Measurements from ENCODE around the gene BTBD19.
A peak's percentile ranks its signal among the peaks of the same experiment; 100 is the strongest.
"Not testable (repeated sequence)": the region's sequence is repeated elsewhere in the genome, so short reads cannot be mapped to it uniquely, and the experiment has no call there.

The BTBD19 gene

DNA sequence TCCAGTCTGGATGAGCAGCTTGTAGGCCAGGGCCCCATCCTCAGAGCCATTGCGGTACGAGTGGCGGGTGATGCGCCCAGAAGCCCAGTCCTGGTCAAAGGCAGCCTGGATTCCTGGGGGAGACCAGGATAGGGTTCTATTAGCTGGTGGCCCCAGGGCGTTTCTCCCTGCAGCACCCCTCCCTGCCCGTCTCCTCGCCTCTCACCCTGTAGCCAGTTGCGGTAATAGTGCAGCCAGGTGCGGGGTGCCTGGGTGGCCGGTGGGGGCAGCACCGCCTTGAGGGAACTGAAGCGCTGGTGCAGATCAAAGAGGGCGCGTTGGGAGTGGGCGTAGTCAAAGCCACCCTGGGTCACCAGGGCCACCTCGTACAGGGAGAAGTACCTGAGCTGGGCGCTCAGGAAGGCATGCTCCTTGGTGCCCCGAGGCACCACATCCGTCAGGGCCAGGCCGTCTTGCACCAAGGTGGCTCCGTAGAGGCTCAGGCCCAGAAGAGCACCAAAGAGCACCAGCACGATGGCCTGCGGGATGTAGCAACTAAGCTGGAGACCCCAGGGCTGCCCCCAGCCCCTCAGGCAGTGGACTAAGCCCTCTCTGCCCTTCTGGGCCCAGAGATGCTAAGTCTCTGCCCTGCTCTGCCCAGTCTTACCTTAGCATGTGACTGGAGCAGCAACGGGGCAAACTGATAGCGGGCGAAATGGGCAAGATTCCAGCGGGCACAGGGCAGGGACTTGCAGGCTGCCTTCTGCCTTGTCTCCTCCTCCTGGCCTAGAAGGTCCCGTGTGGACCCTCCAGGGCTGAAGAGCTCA is 19.1 kb downstream of the BTBD19 start:
- DNase-seq (ENCODE audit: low read depth in 1 of 2, low spot score in 1 of 2): no peak

DNA sequence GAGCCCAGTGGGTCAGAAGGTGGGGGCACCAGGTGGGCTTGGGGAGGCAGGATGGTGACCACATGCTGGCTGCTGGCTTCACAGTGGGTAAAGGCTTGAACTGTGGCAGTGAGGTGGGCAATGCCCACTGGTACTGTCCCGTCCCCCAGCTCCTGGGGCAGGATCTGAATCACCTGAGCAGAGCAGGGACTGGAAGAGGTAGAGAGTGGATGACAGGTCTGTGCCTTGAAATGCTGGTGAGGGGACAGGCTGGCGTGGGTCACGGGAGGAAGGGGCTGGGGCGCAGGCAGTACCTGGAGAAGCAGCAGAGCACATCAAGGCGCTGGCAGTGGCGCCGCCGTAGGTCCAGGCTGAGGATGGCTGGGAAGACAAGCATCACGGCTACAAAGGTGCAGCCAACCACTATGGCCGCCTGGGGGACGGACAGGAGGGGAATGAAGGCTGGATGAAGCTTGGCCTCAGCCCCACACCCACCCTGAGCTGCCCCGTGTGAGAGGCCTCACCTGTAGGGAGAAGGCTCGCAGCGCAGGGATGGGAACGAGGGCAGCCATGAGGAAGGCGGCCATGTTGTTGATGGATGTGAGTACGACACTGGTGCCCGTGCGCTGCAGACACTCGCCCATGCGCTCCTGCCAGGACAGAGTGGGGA is 19.8 kb downstream of the BTBD19 start:
- no peak for DNase-seq (ENCODE audit: low read depth in 1 of 2, low spot score in 1 of 2)

DNA sequence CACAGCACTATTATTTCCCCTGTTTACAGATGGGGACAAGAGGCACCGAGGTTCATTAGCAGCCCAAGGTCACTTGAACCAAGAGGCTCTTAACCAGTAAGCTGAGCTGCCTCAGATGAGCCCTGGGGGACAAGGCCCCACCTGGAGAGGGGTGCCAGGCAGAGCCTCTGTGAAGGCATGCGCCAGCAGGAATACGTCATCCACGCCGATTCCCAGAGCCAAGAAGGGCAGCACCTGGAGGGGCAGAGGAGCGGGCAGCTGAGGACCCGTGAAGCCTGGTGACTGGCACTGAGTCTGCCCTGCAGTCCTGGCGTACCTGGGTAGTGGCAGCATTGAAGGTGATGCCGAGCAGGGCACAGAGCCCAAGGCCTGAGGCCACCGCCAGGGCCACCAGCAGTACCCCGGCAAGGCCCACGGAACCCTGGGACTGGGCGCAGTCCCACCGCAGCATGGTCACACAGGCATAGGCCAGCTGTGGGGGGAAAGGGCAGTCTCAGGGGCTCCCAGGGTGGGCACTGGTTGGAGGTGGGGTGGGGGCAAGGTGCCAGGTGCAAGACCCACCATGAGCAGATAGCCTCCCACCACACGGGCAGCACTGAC is 20.6 kb downstream of the BTBD19 start:
- no peak for DNase-seq (ENCODE audit: low read depth in 1 of 2, low spot score in 1 of 2)

DNA sequence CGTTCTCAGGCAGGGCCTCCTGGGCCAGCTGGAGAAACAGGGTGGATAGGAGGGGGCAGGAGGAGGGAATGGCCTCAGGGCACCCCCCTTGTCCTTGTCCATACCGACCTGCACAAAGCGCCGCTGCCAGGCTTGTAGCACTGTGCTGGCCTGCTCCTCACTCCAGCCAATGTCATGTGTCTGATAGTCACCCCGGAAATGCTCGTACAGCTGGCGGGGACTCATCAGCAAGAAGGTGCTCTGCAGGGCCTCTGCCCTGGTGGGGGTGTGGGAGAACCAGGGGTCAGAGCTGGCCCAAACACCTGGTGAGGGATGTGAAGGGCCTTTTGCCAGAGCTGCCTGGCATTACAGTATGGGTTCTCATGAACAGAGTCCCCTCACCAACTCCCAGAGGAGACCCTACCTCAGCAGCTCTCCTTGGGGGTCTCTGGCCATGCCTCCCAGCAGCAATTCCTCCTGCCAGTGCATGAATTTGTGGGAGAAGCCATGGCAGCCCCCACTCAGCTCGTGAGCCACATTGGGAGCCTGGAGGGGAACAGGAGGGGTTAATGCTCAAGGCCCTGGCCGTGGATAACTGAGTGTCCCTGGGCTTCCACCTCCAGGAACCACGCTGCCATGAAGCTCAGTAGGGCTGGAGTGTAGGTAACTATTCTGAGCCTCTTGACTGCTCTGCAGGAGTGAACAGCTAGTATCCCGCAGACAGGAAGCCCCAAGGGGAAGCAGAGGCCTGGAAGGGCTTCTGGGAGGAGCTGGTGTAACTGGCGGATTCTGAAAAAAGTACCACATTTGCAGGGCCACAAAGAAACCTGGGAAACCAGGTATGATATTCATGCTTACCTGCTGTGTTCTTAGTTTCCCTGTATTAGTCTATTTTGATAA is 21.4 kb downstream of the BTBD19 start:
- DNase-seq (ENCODE audit: low read depth in 1 of 2, low spot score in 1 of 2): no peak

DNA sequence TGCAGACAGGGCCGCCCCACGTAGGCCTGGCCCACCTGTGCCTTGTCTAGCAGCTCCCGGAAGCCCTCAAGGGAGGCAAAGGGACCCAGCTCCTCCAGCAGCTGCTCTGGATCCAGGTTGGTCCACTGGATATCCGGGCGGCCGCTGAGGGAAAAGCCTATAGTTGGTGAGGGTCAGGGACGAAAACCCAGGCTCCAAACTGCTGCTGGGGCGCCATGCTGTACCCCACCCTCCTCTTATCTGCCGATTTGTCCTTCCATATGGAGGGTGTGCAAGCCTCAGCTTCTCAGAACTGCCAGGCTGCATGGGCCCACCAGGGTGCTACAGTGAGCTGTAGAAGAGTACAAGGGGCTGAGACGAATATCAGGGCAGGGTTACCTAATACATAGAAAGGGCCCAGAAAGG is 22.6 kb downstream of the BTBD19 start:
- no peak for DNase-seq (ENCODE audit: low read depth in 1 of 2, low spot score in 1 of 2)

DNA sequence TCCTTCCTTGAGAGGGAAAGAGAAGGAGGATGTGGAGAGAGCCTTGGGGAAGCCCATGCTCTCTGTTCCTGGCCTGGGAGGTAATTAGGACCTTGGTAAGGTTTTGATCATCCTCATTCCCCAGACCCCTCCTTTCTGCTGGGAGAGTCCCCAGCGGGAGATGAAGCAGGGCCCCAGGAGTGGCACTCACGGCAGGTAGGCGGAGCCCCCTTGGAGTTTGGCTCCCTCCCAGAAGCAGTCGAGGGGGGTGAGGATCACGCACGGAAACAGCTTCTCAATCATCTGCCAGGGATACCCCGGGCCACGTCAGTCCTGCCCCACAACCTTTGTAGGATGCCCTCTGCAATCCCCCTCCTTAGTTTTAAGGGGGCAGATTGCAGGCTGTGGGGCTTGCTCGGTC is 23.2 kb downstream of the BTBD19 start:
- DNase-seq (ENCODE audit: low read depth in 1 of 2, low spot score in 1 of 2): no peak

DNA sequence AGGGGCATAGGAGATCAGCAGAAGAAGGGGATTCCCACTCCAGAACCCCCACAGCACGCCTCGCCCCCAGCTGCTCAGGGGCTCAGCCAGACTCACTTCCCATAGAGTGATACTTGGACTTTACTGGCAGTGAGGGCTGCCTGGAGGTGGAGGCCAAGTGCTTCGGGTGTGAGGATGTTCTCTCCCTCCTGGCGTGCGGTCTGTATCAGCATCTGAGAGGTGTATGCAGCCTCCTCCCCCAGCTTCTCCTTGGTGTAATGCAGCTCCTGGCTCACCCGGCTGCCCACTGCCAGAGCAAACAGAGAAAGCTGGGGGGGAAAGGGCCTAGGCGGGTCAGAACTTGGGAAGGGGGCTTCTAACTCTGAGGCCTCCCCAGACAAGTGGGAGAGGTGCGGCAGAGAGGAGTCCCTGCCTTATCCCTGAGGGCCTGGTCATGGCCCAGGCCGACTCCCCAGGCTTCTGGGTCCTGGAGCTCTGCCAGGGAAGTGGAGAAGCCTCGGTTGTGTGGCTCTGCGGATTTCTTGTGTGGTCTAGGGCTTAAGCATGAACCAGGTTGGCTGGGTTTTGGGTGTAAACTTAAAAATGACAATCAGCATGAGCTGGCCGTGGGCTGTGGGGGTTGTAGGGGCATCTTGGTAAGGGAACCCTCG is 23.9 kb downstream of the BTBD19 start:
- DNase-seq (ENCODE audit: low read depth in 1 of 2, low spot score in 1 of 2): no peak

DNA sequence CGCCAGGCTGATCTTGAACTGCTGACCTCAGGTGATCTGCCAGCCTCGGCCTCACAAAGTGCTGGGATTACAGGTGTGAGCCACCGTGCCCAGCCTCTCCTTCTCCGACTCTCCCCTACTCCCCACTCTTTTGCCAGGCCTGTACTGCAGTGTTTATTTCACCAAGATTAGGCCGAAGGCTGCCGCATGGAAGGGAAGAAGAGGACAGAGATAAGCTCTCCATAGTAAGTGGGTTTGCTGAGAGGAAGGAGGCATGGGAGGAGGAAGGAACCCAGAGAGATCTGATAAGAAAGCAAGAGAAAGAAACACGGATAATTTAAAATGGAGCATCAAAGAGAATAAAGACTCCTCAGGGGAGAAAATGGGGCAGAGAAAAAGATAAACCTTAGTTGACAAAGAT is 26.0 kb downstream of the BTBD19 start:
- no peak for DNase-seq (ENCODE audit: low read depth in 1 of 2, low spot score in 1 of 2)

DNA sequence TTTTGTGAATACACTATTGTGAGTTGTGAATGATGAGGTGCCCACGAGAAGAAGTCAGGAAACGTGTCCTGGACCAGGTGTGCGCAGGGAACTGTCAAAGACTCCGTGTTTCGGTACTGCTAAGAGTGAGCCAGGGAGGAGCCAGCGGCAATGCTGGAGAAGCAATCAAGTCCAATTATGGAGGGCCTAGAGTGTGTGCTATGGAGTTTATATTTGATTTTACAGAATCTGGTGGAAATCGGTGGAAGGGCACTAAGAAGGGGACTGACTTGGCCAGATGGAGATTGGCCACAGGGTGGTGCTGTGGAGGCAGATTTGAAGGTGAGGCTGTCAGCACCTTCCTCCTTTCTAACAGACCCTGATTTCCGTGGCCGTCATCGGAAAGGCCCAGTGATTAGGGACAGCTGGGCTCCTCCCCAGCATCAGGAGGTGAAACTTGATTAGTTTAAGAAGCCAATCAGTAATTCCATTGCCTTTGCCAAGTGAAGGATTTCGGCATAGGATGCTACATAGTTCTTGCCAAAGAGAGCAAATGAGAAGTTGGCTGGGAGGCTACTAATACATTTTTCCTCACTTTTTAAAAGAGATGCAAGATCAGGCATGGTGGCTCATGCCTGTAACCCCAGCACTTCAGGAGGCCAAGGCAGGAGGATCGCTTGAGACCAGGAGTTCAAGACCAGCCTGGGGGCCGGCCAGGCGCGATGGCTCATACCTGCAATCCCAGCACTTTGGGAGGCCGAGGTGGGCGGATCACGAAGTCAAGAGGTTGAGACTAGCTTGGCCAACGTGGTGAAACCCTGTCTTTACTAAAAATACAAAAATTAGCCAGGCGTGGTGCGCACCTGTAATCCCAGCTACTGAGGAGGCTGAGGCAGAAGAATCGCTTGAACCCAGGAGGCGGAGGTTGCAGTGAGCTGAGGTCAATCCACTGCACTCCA is 27.7 kb downstream of the BTBD19 start:
- DNase-seq (ENCODE audit: low read depth in 1 of 2, low spot score in 1 of 2): peak; percentile 64 to 80

DNA sequence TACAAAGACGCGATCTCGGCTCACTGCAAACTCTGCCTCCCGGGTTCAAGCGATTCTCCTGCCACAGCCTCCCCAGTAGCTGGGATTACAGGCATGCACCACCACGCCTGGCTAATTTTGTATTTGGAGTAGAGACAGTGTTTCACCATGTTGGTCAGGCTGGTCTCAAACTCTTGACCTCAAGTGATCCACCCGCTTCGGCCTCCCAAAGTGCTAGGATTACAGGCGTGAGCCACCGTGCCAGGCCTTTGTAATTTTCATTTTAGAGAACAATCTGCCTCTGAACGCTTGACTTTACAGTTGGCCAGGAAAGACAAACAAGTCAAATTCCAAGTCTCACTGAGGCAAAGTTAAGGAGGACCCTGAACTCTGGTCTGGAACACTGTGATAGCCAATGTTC is 30.0 kb downstream of the BTBD19 start:
- not testable (repeated sequence) for DNase-seq (ENCODE audit: low read depth in 1 of 2, low spot score in 1 of 2)

DNA sequence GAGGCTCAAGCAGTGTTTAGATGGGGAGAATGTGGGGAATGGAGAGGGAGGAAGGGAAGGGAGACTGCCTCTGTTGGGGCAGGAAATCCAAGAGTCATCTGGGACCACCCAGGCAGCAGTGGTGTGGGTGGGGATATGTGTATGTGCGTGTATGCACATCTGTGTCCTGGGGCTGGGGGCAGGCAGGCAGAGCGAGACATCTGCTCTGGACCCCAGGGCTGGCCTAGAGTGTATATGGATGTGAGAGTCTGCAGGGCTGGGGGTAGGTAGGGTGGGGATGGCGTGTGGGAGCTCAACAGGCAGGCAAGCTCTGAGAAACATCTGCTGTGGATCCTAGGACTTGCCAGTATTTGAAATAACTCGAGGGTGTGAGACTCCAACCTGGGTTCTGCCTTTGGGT is 31.3 kb downstream of the BTBD19 start:
- no peak for DNase-seq (ENCODE audit: low read depth in 1 of 2, low spot score in 1 of 2)

DNA sequence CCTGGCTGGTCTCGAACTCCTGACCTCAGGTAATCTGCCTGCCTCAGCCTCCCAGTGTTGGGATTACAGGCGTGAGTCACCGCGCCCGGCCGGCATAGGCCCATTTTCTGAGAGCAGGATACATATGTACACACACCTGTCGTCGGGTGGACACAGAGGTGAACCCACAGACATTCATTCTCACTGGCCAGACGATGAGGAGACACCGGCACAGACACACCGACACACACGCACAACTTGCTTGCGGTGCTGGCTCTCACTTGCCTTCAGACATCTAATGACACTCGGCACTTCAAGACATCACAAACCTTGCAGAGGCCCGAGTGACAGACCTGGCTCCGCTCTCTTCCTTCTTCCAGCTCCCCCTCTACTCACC is 34.2 kb downstream of the BTBD19 start:
- DNase-seq (ENCODE audit: low read depth in 1 of 2, low spot score in 1 of 2): no peak

DNA sequence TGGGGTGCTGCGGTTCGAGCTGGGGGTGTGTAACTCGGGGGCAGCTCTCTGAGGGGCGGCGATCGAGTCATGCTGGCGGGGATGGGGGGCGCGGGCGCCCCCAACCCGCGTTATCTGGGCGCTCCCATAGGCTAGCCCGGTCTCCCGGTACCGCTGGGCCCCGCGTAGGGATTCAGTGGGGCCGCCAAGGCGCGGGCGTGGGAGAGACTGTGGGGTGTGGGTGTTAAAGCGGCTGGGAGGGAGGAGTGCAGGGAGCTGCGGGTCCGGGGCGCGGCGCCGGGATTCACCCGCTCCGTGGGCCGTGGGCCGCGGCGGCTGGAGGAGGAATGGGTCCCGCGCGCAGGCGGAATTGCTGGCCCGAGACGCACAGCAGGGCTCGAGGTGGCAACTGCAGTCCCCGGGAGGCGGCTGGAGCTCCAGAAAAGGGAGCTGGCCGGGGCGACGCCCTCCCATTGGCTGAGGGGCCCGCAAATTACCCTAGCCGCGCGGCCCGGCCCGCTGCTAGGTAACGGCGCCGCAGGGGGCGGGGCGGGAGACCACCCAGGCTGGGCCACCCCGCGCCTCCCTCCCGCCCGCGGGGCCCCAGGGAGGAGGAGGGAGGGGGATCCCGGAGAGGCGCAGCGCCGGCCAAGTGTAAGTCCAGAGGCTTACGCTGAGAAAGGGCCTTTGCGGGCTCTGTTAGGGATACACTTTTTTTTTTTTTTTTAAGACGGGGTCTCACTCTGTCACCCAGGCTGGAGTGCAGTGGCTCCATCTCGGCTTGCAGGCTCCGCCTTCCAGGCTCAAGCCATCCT is 34.7 kb downstream of the BTBD19 start, which contains the start of gene PTCH2:
Gene PTCH2 (minus strand): TSS at position 392 of the 794 bp plus-strand sequence. CDS start 321 bp downstream, at position 71.
- no peak for DNase-seq (ENCODE audit: low read depth in 1 of 2, low spot score in 1 of 2)

DNA sequence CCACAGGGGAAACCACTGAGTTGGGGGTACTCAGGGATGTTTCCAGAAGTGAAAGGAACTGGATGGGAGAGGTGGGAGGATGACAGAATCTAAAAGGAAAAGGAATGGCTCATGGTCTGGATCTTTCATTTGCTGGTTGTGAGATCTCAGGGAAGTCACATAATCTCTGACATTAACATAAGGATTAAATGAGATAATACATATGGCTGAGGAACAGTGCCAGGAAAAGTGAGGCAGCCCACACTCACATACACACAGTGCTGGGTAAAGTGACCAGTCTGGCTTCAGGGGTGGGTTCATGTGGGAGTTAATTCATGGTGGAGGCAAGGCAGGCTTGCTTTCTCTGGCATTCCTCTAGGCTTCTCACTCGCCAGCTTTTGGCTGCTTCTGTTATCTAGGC is 38.7 kb downstream of the BTBD19 start:
- DNase-seq (ENCODE audit: low read depth in 1 of 2, low spot score in 1 of 2): no peak

DNA sequence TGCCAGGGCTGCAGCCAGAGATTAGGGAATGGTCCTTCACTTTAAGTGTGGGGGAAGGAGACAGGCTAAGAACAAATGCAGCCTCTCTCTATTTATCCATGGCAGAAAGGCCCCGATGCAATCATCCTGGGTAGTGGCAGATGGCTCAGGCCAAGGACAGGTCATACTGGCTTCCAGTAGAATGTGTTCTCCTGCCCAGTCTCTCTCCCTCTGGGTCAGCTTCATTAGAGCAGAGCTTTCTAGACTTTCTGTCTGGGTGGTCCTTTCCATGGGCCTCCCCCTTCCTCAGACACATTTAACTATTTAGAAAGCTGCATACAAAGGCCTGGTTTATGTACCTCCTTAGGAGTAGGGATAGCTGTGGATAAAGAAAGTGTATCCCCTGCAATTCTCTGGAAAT is 39.5 kb downstream of the BTBD19 start:
- no peak for DNase-seq (ENCODE audit: low read depth in 1 of 2, low spot score in 1 of 2)

DNA sequence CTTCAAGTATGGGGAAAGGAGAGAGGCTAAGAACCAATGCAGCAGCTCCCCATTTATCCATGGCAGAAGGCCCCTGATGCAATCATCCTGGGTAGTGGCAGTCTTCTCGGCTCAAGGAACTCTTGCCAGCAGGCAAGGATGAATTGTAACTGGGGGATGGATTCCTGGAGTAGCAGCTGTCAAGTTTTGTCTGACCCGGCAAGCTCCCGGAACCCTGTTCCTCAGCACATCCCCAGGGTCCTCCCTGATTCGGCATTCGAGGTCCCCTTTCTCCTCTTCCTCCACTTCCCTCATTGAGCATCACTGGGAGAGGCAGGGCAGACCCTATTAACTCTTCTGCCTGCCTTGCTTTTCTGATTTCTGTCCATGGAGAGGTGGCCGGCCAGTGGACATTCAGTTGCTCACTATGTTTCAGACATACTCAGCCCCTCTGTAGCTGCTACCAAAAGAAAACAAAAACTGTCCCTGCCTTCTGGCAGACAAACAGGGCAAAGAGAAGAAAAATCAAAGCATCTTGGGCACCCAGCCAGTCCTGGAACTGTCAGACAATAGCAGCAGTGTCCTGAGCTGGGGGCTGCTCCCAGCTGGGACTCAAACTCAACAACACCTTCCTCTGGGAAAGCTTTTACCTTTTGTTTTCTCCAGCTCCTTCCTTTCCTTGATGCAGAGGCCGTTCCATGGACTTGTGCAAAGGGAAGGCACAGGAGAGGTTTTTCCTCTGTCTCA is 40.3 kb downstream of the BTBD19 start:
- no peak for DNase-seq (ENCODE audit: low read depth in 1 of 2, low spot score in 1 of 2)

DNA sequence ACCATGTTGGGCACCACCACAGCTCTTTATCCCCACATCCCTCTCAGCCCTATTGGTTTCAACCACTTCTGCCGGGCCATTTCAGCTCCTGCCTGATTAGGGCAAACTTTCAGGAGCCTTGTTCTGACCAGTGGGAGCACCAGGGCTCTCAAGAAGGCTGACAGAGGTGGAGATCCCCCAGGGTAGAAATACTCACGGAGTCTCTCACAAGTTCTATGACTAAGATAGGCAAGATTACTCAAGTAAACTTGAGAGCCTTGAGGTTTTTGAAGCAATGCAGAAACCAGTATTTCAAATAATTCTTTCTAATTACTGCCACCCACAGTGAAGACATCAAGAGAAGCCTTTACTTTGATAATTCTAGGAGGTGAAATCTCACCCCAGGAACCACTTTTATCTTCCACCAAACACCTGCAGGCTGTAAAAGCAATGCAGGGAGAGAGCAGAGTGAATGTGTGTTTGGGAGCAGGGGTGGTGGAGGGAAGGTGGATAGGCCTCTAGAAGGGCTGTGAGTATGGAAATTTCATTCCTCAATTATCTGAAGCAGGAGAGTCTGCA is 41.3 kb downstream of the BTBD19 start:
- no peak for DNase-seq (ENCODE audit: low read depth in 1 of 2, low spot score in 1 of 2)

DNA sequence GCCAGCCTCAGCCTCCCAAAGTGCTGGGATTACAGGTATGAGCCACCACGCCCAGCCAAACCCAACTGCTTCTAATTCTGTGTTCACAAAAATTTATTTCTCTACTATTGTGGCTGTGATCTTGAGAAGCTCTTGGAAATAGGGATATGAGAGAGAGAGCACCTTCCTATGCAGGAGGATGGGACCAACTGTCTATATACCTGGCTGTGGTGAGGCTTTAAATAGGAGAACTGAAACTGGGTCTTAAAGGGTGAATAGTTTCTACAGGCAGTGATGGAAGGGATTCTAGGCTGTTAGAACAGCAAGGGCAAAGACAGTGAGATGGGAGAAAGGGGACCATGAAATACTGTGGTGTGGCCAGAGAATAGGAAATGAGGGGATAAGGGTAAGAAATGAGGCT is 43.0 kb downstream of the BTBD19 start:
- no peak for DNase-seq (ENCODE audit: low read depth in 1 of 2, low spot score in 1 of 2)

Data from activated T-helper 1 cell treated with anti-CD3 and anti-CD28 coated beads, Interleukin-2, amount 50 U/mL, for 16 hours (primary cell).